Left ventricle myocardium superior (tissue), 1 donor: ENCODE results near the gene EIF2B2. TPM values are rescaled to one million over a fixed set of nuclear protein-coding genes. Genes with fewer than 3 reads are reported as not detected.

Source experiments
- ATAC-seq: fragments of 200-7000 bp; cut with Tn5 transposase; one replicate; pipeline ENCODE4 v1.9.1; 2020; ENCODE audit warnings: mild to moderate bottlenecking, moderate library complexity
- DNase-seq: peaks from one replicate; pipeline ENCODE4 v3.0.0-alpha.2; 2020
- intact Hi-C: fragments of 100-400 bp; cut with micrococcal nuclease; formaldehyde crosslinking; loops from one replicate; pipeline ENCODE4 v1.11.0; 2022
- total RNA-seq: library from RNA; stranded (reverse); fragmentation: NEBNext Ultra II Directional; extraction: Animal tissue kit (Norgen Biotek cat#: 25700); gene quantifications from one replicate; pipeline ENCODE4 v1.2.1, GENCODE V29; 2021
- donor health status: DM: no; HTN: yes; CAD: no; lungs with severe emphysema.

The EIF2B2 gene
- total RNA-seq, 1 donor from 2014 or later = 34.5 TPM

DNA sequence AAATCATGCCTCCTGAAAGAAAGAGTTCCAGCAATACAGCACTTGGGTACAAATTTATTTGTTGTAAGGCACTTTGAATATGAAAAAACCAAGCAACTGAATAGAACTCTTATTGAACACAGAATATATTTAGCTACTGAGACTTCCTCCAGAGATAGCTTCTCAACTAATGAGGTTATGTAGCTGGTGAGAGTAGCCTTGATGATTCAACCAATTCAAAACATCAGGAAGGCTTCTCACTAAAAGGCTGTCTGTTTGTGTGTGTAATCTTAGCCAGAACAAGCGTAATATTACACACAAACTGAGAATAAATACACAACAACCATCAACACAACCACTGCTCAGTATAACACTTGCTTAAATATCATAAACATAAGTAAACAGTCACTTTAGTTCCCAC, 20.4 kb downstream of the EIF2B2 start:
- DNase-seq (no peak), ATAC-seq (no peak)
- intact Hi-C loops = no loop called here

DNA sequence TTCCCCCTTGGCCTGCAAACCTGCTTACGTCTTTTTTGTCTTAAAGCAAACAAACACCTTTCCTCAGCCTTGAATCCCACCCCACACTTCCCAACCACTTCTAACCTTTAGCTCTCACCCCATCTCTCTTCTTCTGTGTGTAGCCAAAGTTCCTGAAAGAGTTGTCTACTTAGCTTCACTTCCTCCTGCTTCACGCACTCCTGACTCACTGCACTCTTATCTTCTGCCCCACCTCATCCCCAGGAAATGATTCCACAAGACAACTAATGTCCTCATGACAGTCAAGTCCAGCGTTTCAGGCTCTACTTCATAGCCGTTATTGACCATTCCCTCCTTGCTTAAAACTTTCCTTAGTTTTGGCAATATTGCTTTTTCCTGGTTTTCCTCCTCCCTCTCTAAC, 22.4 kb downstream of the EIF2B2 start:
- ATAC-seq (no peak), DNase-seq (no peak)
- intact Hi-C loops = no loop called here

DNA sequence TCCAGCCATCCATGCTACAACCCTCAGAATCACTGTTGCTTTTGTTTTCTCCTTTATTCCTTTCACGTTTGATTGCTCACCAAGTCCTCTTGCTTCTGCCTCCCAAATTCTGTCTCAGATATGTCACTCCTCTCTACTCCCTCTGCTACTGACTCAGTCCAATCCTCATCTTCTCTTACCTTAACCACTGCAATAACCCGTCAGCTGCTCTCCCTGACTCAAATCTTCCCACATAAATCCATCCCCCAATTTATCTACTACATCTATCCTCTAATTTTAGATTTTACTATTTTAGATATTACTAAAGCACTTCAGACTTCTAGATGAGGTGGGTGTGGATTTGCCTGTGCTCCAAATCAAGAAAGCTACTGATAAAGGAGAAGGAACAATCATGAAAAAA, 23.2 kb downstream of the EIF2B2 start:
- DNase-seq = no peak
- intact Hi-C loops = no loop called here
- ATAC-seq = no peak

DNA sequence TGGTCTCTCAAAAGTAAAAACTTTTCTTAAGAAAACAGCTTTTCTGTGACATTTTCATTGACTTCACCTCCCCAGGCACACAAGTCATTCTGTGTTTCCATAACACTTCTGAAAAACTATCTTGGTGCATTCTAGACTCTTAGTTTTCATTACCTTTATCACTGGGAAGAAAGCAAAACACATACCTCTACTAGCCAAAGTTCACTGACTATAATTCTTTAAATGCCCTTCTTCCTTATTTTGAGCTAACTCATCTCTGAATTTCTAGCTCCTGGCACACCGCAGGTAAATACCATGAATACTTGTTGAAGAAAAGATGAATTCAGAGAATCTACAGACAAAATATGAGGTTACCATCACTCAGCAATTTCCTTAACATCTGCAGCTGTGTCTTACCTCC, 27.4 kb downstream of the EIF2B2 start:
- intact Hi-C loops = no loop called here

DNA sequence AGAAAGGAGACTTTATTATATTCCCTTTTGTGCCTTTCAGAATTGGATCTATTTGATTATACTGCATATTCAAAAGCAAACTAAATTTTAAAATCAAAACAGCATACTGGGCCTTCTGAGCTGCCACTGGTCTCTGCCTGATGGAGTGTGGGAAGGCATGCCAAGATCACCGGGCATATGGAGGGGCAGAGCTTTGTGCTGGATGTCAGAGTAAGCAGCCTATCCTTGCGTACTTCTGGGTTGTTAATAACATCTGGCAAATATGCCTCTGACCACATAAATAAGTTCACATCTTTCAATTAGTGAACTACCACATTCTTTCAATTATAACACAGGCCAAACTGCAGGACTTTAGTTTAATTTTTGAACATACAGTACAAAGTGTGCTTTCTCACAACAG, 30.2 kb downstream of the EIF2B2 start:
- ATAC-seq (no peak), DNase-seq (no peak)
- intact Hi-C loops = no loop called here

More for the DNA sequence above, 27.4 kb downstream of the EIF2B2 start:
- no peak for DNase-seq
- no peak for ATAC-seq

DNA sequence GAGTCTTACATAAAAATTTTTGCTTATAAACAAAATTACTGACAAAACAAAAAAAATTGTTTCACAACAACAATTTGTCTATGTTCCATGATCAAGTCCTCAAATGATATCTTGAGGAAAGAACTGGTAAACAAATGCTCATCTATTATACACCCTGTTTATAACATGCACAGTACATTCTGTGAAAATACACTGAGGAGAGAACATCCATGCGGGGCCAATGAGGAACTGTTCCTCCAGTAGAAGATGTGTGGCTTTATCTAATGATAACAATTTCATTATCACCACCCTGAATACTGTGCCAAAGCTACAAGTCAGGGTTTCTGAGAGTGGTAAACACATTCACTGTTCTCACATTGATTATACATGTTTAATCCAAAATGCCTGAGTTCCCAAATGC, 37.8 kb downstream of the EIF2B2 start:
- ATAC-seq (no peak), DNase-seq (no peak)
- intact Hi-C loops = no loop called here

DNA sequence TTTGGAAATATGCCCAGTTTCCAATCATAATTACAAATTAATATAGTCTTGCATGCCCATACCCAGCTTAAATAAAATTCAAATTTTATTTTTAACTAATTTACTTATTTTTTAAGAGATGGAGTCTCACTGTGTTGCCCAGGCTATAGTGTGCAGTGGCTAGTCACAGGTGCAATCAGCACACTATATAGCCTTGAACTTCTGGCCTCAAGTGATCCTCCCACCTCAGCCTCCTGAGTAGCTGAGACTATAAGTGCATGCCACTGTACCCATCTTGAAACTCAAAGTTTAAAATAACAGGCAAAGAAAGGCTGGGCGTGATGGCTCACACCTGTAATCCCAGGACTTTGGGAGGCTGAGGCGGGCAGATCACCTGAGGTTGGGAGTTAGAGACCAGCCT, 38.2 kb downstream of the EIF2B2 start:
- intact Hi-C loops = no loop called here
- DNase-seq (no peak), ATAC-seq (no peak)

DNA sequence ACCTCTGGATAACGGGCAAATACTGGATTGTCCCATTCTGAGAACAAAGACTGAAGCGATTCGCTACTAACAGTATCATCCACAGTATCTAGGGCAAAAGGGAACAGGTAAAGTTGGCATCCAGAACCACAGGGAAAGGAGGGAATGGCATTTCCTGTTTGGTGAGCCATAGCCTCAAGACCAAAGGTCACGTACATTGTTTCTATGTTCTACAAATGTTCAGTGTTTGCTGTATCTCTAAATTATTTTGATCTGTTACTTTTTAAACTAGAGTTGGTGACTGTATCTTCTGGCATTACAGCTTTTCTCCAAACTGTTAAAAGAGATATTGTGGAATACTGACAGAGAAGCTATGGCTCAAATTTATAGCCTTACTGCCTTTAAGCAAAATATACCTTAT, 38.9 kb downstream of the EIF2B2 start:
- intact Hi-C loops = no loop called here
- no peak for ATAC-seq
- no peak for DNase-seq

DNA sequence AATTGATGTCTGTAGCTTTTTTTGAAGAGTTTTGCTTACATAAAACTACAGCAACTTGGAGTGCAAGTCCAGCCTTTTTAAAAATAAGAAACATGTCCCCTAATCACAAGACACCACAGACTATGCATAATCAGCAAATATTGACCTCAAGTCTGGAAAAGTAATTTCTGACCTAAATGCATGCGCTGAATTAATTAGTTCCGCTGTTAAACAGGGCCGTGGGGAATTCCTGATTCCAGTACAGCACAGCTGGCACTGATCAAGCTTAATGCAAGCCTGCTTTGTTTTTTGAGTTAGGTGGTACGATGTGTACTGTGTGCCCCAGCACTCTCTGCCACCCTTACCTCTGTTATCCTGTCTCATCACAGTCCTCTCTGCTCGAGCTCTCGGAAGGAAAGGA, 39.3 kb downstream of the EIF2B2 start:
- ATAC-seq (no peak), DNase-seq (no peak)
- intact Hi-C loops = no loop called here

DNA sequence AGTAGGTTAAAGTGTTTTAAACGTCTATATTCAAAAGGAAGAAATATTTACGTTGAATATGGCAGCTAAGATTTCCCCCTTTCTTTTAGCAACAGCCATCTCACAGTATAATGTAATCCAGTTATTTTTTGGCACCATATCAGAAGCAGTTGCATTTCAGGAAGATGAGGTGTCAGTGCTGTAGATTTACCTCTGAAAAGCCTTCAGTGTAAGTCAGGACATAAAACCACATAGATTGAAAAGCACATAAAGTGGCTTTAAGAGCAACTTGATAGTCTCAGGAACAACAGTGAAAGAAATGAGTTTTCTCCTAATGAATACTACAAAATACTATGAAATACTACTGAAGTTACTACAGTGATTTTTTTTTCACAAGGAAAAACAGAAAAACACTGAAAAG, 41.6 kb downstream of the EIF2B2 start:
- no peak for ATAC-seq
- no peak for DNase-seq
- intact Hi-C loops = no loop called here

DNA sequence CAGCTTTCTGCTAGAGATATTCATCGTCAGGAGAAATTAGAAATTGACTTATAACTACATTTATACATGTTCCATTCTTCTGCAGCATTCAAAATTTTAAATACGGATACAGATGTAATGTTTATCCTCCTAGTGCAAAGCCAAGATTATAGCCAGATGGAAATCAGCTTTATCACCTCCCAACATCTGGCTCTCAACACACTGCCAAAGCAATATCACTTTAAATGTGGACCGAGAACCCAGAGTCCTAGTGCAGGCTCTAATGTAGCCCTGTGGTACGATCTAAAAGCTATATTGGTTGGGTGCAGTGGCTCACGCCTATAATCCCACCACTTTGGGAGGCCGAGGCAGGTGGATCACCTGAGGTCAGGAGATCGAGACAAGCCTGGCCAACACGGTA, 42.0 kb downstream of the EIF2B2 start:
- ATAC-seq (no peak), DNase-seq (no peak)
- intact Hi-C loops = no loop called here

DNA sequence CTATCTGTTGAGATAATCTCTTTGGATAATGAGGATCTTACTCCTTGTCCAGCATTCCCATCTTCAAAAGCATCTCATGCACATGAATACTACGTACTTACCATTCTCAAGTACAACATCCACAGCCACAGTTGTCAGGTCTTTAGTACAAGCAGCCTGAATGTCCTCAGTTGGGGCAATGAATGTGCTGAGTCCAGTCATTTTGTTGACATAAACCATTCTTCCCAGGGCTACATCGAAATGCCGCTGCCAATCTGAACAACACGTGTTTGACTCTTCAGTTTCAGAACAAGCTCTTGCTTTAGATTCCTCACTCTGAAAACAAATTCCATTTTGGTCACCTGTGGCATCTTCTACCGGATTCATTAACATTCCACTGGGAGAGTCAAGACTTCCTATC, 43.6 kb downstream of the EIF2B2 start:
- no peak for ATAC-seq
- DNase-seq = no peak
- intact Hi-C loops = no loop called here

DNA sequence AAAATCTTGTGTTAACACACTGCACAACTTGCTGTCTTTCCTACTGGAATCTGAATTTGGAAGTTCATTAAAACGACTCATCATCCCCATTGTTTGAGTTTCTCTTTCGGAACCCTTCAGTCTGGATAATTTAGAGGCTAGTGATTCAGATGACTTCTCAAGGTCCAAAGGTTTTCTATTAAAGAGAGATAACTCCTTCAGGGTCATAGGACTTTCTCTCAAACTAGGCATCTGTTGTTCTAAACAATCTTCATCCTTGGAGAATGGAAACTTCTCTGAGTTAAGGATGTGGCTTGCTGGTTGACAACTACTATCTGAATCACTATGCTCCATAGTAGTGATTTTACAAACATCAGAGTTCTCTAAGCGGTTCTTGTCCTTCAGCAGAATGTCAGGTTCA, 44.2 kb downstream of the EIF2B2 start:
- intact Hi-C loops = no loop called here
- DNase-seq (no peak), ATAC-seq (no peak)

DNA sequence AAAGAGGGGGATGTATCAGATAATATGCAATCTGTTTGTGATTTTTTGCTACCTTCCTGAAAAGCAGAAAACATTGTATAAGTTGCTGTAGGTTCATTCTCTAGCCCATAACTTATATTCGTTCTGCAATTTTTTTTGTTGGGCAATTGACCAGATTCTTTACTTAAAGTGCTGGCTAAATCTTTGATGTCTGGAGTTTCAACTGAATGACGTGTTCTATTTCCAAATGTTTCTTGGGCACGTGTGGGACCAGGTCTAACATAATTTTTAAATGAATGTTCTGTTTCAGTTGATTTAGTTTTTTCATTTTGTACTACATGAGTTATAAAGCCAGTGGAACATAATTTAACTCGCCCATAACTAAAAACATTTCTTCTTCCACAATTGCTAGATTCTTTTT, 44.8 kb downstream of the EIF2B2 start:
- ATAC-seq (no peak), DNase-seq (no peak)
- intact Hi-C loops = no loop called here

DNA sequence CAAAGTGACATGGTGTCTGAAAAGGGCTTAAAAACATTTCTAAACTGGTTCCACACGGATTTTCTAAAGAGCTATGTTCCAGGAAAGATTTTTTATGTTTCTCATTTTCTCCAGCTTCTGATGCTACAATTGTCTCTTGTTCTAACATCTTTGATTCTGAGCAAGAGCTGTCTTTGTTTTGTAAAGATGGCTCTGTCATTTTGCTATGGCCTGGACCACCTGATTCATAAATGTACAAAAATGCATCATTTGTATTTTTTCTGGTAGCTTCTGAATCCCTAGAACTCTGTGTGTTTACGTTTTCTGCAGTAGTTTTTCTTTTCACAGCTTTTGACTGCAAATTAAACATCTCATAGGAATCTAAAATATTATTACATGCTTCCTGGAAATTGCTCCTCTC, 45.4 kb downstream of the EIF2B2 start:
- intact Hi-C loops = no loop called here
- ATAC-seq = no peak

DNA sequence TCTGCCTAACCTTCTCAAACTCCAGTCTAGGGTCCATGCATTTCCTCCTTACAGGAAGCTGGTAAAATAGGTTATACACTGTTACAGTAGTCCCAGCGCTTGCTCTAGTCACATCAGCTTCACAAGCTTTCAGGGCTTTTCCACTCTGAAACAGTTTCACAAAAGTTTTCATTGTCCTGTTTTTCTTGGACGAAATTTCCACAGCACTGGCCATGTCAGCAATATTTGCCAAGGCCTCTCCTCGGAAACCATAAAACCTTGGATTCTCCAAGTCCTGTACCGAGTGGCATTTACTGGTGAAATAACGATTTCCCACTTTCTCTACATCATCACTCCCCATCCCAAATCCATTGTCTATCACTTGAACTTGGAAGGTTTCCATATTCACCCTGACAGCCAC, 46.4 kb downstream of the EIF2B2 start:
- ATAC-seq (peak; percentile 43), DNase-seq (no peak)
- intact Hi-C loops = no loop called here

More for the DNA sequence above, 45.4 kb downstream of the EIF2B2 start:
- no peak for DNase-seq

DNA sequence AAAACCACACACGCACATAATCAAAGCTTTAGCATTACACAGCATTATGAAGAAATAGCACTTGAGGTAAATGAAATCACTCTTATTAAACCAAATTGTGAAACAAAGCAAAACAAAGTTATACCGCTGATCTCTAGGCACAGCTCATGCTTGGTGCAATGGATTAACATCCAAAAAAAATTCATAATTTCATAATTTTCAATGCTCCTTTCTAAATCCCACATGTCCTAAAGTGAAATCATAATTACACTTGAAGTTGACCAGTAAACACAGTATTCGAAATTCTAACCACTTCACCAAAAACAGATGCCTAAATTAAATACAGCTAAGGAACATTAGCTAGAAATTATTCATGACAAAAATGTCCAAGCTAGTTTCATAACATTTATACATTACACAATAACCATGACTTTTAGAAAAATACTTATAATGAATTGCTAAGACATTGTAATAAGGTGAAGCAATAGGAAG, 47.0 kb downstream of the EIF2B2 start:
- intact Hi-C loops = no loop called here
- DNase-seq = no peak
- peak; percentile 10 for ATAC-seq

DNA sequence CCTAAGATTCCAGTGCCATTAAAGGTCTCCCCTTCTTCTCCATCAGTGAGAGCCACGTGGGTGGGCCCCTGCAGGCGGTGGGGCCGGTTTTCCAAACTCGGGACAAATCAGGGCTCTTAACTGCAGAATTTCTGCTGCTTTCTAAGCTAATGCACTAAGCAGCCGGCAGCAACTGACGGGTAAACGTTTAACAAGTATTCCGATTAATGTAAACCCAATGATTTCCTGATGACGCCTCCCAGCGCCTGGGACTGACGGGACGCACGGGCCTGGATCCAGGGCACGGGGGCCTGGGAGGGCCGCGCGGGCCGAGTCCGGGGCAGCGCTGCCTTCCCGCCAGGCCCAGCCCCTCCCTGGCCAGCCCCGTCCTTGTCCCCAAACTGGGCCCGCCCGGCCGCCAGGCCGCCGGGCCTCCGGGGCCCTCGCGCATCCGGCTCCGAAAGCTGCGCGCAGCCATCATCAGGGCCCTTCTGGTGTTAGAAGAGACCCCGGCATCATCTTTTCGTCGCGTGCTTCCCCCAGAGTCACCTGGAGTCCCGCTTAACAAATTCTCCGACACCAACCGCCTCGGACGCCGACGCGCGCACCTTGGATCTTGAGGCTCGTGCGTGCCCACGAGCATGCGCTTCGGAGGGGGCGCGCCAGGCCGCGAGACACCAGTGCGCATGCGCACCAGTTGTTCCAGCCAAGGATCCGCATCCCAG, 48.3 kb downstream of the EIF2B2 start, which contains the start of gene MLH3:
TSS of gene MLH3 (minus strand) at position 616 of the 704 bp plus-strand sequence. CDS start 1,812 bp downstream, outside the sequence.
- intact Hi-C loops = no loop called here
- DNase-seq (peak; percentile 93), ATAC-seq (peak; percentile 93)

DNA sequence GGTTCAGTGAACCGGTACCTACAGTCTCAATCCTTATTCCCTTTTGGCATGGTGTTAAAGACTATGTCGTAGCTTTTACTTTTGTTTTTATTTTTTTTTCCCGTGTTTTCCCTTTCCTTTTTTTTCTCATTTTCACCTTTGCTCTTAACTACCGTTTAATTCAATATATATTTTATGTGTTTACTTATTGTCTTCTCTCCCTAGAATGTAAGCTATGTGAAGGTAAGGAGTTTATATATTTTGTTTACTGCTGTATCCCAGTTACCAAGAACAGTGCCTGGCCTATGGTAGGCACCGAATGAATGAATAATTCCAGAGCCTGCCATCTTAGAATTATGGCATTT, 48.8 kb downstream of the EIF2B2 start:
- intact Hi-C loops = no loop called here
- no peak for DNase-seq
- no peak for ATAC-seq

DNA sequence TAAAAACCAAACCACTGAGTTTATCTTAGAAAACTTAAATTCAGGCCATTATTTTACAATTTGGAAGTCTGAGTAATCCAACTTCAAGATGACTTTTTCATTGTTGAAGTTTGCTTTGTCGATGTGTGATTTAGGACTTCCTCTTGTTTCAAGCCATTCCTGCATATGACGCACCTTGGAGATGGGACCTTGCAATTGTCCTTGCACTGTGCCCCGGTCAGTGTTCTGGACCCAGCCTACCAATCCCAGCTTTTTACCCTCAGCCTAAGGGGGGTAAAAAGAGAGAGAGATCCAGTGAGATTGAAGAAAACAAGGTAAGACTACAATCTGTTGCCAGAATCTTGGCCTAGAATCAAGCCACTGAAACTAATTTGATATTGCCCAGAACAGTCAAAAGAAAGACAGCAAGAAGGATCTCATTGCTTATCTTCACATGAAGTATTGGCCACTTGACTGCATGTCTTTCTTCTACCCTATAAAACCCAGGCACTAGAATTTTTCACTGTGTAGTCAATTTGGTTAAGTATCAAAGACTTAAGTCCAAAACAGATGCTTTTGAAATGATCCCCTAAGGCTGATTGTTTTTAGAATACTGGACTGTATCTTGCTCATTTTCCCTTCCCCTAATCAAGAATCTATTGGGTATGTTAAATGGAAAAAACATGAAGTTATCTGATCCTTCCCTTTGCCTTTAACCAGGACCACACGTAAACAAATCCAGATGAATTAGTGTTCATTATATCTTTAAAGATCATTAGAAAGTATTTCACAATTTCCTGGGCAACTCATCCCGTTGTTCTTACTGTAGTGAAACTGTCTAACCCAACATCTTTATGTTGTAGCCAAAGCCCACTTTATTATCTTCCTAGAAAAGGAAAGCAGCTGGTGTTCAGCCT, 50.9 kb downstream of the EIF2B2 start:
- ATAC-seq = no peak
- intact Hi-C loops = no loop called here
- DNase-seq = no peak

DNA sequence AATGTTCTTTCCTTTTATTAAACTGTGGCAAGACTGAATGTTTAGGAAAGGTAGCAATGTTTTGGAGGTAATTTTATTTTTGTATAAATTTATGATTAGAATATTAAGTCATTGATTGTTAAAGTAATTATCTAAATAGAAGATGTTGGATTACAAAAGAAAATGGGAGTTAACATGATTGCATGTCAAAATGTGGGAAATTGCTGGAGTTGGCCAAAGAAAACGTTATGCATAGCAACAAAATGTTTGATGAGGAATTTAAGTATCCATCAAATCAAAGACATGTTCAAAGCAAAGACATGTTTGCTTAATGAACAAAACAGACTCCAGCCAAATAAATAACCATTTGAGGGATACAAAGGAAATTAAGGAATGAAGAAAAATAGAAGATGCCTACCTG, 51.7 kb downstream of the EIF2B2 start:
- no peak for ATAC-seq
- intact Hi-C loops = no loop called here
- no peak for DNase-seq
